ENCODE data around the gene ZNF619.

ZNF619 gene

GRCh38 chr3:40465456-40465855, 11.5 kb upstream of the ZNF619 start:
- DNase-seq (ENCODE audit: low spot score): no peak

GRCh38 chr3:40468018-40468417, 8.9 kb upstream of the ZNF619 start:
- DNase-seq (ENCODE audit: low spot score): no peak

- DNase-seq (ENCODE audit: low spot score): no peak
Measured at GRCh38 chr3:40470701-40471100, 6.2 kb upstream of the ZNF619 start.

- no peak for DNase-seq (ENCODE audit: low spot score)
Measured at GRCh38 chr3:40477666-40478065, 744 bp downstream of the ZNF619 start.

GRCh38 chr3:40487172-40487571, 10.2 kb downstream of the ZNF619 start:
- no peak for DNase-seq (ENCODE audit: low spot score)

DNA sequence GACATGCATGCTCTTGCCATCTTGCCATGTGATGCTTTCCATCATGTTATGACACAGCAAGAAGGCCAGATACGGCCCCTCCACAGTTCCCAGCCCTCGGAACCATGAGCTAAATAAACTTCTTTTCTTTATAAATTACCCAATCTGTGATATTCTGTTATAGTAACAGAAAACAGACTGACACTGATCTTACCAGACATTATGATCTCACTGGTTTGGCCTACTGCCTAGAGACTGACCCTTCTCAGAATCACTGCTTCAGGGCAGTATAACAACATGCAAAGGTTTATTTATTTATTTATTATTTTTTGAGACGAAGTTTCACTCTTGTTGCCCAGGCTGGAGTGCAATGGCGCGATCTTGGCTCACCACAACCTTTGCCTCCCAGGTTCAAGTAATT, 14.0 kb downstream of the ZNF619 start:
- no peak for DNase-seq (ENCODE audit: low spot score)

GRCh38 chr3:40494698-40495097, 17.8 kb downstream of the ZNF619 start:
- DNase-seq (ENCODE audit: low spot score): no peak

GRCh38 chr3:40497288-40497687, 20.4 kb downstream of the ZNF619 start:
- DNase-seq (ENCODE audit: low spot score): no peak

DNA sequence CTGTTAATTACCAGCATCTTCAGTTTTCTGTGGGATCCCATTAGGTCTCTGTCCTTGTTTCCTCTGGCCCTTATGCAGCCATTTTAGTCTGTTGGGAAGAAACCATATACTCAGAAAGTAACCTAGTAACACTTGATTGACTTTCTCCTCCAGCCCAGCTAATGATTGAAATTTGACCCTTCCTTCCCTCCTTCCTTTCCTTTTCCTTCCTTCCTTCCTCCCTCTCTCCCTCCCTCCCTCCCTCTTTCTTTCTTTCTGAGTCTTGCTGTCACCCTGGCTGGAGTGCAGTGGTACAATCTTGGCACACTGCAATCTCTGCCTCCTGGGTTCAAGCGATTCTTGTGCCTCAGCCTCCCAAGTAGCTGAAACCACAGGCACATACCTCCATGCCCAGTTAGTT, 23.0 kb downstream of the ZNF619 start:
- DNase-seq (ENCODE audit: low spot score): no peak

- DNase-seq (ENCODE audit: low spot score): no peak
Measured at GRCh38 chr3:40502034-40502433, 25.1 kb downstream of the ZNF619 start.

- DNase-seq (ENCODE audit: low spot score): peak; percentile 80
Measured at GRCh38 chr3:40504636-40505430, 27.9 kb downstream of the ZNF619 start.

DNA sequence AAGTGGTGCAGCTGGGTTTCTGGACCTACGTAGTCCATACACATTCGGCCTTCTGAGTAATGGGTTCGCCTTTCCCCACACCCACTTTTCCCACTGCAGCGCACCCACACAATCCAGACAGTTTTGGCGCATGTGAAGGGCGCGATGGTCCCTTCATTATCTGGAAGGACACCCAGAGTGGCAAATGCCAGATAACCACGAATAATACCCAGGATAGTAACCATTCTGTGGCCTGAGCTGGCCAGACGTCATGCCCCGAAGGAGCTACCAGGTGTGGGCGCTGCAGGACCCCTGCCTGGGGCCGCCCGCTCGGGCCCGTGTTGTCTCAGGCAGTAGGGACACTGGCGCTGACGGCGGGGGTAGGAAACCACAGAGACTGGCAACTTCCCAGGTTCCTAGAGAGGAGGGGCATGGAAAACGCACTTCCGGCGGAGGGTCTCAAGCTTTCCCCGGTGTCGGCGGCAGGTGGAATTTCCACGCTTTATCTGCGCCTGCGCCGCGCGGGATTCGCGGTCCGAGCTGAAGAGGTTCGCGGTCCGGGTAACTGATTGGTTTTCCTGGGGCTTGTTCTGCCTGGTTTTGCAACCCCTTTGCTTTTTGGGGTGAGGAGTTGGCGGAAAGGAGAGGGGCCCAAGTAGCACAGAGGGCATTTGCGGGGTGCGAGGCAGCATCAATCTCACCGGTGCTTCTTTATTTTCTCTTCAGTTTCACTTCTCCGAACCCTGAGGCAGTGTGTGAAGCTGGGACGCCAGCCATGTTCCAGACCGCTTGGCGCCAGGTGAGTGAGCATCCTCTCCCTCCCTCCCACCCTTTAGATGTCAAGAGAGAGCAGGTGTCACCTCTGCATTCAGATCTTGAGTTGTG, 28.9 kb downstream of the ZNF619 start, which contains the start of gene ZNF620:
Gene ZNF620 (plus strand): TSS at position 441 of the 864 bp plus-strand sequence. CDS start 314 bp downstream, at position 755.
- peak; percentile 88 for DNase-seq (ENCODE audit: low spot score)

- no peak for DNase-seq (ENCODE audit: low spot score)
Measured at GRCh38 chr3:40511031-40511718, 34.3 kb downstream of the ZNF619 start.

- no peak for DNase-seq (ENCODE audit: low spot score)
Measured at GRCh38 chr3:40516201-40516600, 39.3 kb downstream of the ZNF619 start.

- DNase-seq (ENCODE audit: low spot score): no peak
Measured at GRCh38 chr3:40518067-40518466, 41.1 kb downstream of the ZNF619 start.

DNA sequence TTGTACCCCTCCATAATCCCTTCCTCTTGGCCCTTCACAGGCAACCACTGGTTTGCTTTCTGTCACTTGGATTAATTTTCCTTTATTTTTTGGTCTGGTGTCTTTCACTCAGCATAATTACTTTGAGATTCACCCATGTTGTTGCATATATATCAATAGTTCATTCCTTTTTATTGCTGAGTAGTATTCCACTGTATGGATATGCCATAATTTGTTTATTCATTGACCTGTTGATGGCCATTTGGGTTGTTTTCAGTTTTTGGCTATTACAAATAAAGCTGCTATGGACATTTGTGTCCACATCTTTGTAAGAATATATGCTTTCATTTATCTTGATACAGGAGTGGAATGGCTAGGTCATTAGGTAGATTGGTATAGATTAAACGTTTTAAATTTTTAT, 41.9 kb downstream of the ZNF619 start:
- no peak for DNase-seq (ENCODE audit: low spot score)

DNA sequence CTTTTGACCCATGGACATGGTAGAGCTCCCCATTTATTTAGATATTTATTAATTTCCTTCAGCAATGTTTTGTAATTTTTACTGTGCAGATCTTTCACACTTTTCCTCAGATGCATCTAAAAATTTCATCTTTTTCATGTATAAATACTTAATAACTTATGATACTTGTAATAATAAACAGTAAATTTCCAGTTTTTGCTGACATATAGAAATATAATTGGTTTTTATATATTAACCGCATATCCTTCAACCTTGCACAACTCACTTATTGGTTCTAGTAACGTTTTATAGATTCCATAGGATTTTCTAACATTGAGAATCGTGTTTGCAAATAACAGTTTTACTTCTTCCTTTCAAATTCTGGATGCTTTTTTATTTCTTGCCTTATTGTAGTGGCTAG, 44.3 kb downstream of the ZNF619 start:
- no peak for DNase-seq (ENCODE audit: low spot score)

DNA sequence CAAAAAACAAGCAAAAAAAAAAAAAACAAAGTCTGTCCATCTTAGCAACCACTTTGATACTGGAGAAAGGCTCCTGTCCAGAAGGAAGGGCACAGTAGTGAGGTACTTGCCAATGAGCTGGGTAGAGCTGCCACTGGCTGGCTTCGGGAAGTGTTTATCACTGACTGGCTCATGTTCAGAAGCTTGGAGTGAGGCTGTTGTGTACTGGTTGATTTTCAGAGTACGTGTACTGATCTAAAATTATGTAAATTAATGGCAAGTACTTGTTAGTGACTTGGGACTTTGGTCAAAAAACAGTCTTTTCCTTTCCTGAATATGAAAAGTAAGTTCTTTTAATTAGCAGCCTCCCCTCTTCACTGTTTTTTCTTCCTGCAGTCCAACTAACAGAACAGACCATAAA, 46.9 kb downstream of the ZNF619 start:
- DNase-seq (ENCODE audit: low spot score): peak; percentile 6

DNA sequence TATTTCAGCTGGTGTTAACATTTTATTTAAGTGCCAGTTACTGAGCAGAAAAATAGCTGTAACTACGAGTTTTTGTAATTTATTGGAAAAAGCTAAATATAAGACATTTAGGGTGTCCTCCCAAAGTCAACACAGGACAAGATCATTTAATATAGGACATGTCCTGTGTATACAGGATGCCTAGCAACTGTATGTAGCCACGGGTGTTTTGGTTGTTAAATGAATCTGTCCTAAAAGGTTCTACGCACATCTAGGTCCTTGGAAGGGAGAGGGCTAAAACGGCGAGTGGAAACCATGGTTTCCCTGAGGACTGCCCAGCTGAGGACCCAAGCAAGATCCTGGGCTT, 47.3 kb downstream of the ZNF619 start:
- DNase-seq (ENCODE audit: low spot score): peak; percentile 2

GRCh38 chr3:40524568-40525285, 47.8 kb downstream of the ZNF619 start, which contains the start of gene ZNF621:
Gene ZNF621, plus strand, starts transcription at chr3:40524960. Its CDS starts 881 bp downstream, at chr3:40525841.
- DNase-seq (ENCODE audit: low spot score): peak; percentile 86

DNA sequence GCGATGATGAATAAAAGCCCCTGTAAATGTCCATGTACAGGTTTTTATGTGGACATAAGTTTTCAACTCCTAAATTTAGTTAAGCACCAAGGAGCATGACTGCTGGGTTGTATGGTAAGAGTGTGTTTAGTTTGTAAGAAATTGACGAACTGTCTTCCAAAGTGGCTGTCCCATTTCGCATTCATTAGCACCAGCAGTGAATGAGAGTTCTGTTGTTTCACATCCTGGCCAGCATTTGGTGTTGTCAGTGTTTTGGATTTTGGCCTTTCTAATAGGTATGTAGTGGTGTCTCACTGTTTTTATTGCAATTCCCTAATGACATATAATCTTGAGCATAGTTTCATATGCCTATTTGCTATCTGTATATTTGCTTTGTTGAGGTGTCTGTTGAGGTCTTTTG, 51.5 kb downstream of the ZNF619 start:
- no peak for DNase-seq (ENCODE audit: low spot score)

DNA sequence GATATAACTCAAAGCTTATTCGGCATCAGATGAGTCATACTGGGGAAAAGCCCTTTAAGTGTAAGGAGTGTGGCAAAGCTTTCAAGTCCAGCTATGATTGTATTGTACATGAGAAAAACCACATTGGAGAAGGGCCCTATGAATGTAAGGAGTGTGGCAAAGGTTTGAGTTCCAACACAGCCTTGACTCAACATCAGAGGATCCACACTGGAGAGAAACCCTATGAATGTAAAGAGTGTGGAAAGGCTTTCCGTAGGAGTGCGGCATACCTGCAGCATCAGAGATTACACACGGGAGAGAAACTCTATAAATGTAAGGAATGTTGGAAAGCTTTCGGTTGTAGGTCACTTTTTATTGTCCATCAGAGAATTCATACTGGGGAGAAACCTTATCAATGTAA, 55.3 kb downstream of the ZNF619 start:
- DNase-seq (ENCODE audit: low spot score): no peak

All from LoVo (cell line).